ENCODE data around the gene LMAN1L.

DNA sequence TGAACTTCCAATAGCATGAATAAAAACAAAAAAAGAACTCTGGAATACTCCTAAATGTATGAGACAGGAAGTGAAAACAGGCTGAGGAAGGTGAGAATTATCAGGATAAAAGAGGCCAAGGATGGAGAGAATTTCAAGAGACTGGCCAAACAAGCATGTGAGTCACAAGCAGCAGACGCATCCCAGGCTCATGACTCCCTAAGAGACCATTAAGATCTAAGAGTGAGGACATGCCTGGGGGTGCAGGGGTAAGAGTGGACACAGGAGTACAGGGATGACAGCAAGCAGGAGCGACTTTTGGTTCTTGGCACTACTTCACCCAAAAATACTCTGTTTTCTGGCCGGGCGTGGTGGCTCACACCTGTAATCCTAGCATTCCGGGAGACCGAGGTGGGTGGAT, 53.5 kb downstream of the LMAN1L start:
- no peak for TF ChIP-seq POLR2A (IDR thresholded peaks at IDR 0.05)
- no peak for TF ChIP-seq CTCF (IDR thresholded peaks at IDR 0.05)
